Transverse colon (tissue), 4 donors: ENCODE measurements around the gene EHBP1L1. TPM values are rescaled to one million over a fixed set of nuclear protein-coding genes. Genes with fewer than 3 reads are reported as not detected.
A peak's percentile ranks its signal among the peaks of the same experiment; 100 is the strongest.

Experiments used
- DNase-seq: peaks from one replicate; pipeline ENCODE4 v3.0.0-alpha.2; 2019
- H3K27ac ChIP-seq, 4 donors: fragments of 200-600 bp; sonication (generic); 2 replicates each; pipeline ENCODE4 v1.5.1; 2016 to 2018; ENCODE audit warnings: inconsistent platforms in 4 of 4
- H3K27me3 ChIP-seq: fragments of 200-600 bp; sonication (generic); 2 replicates; pipeline ENCODE4 v1.5.1; 2017; ENCODE audit warnings: inconsistent platforms
- H3K36me3 ChIP-seq, 4 donors: fragments of 200-600 bp; sonication (generic); 2 replicates each; pipeline ENCODE4 v1.5.1; 2017 to 2019; ENCODE audit warnings: inconsistent platforms in 4 of 4
- H3K4me1 ChIP-seq, 4 donors: fragments of 200-600 bp; sonication (generic); 2 replicates each; pipeline ENCODE4 v1.5.1; 2017 to 2020; ENCODE audit warnings: inconsistent platforms in 4 of 4
- H3K4me3 ChIP-seq, 4 donors: fragments of 200-600 bp; sonication (generic); 1 replicate in 1 of 4; 2 replicates in 3 of 4; pipeline versions ENCODE4 v1.5.1 to v1.6.1; 2017 to 2019; ENCODE audit warnings: inconsistent platforms in 4 of 4
- H3K9me3 ChIP-seq, 2 donors: fragments of 200-600 bp; sonication (generic); 2 replicates each; pipeline ENCODE4 v1.5.1; 2017 to 2019; ENCODE audit warnings: inconsistent platforms in 2 of 2
- CTCF ChIP-seq, 5 experiments: fragments of 200-600 bp in 3 of 5; fragments of 450-650 bp in 2 of 5; sonication (generic) in 3 of 5; IDR thresholded peaks; 1 replicate in 2 of 5; 2 replicates in 3 of 5; pipeline ENCODE4 v1.5.1; 2016 to 2017; ENCODE audit warnings: antibody characterized with exemption in 5 of 5, inconsistent platforms in 3 of 5, mild to moderate bottlenecking in 2 of 5, moderate library complexity in 1 of 5
- EP300 ChIP-seq: sonication (generic); formaldehyde crosslinking; IDR thresholded peaks from one replicate; pipeline ENCODE4 v1.6.1; 2017; ENCODE audit warnings: antibody characterized with exemption, low read depth
- POLR2A ChIP-seq: fragments of 450-650 bp; IDR thresholded peaks from one replicate; pipeline ENCODE4 v1.6.1; 2016; ENCODE audit warnings: antibody characterized with exemption, mild to moderate bottlenecking, moderate library complexity
- POLR2AphosphoS5 ChIP-seq, 3 donors: sonication (generic); formaldehyde crosslinking; IDR thresholded peaks; one replicate each; pipeline ENCODE4 v1.6.1; 2016; ENCODE audit warnings: antibody characterized with exemption in 3 of 3
- WGBS, 2 donors: methylation state at CpG; one replicate each; pipeline ENCODE4 v1.1.5; 2018; ENCODE audit warnings: low coverage in 1 of 2; 5-methylcytosine and 5-hydroxymethylcytosine counted together
- in situ Hi-C, 4 donors: fragments of 200-750 bp; cut with MboI; loops; one replicate each; pipeline versions ENCODE4 v1.15.0 to v1.15.1; 2017; ENCODE audit warnings: low sequenced_read_pairs in 3 of 4, low pct_ligation_motif_present in 1 of 4, low pct_unique_long_range_greater_than_20kb in 1 of 4
- intact Hi-C: fragments of 100-400 bp; cut with DNase I; formaldehyde crosslinking; loops from one replicate; pipeline ENCODE4 v1.15.1; 2023; ENCODE audit warnings: low total_unique reads
- total RNA-seq, 4 donors: library from RNA; depleted of rRNA; stranded (reverse); fragments of >200 nt; gene quantifications; one replicate each; pipeline ENCODE4 v1.1.0, GENCODE V29; 2016

The EHBP1L1 gene
- total RNA-seq, 4 donors from 2014 or later: 90.2 to 215 (median 106) TPM

GRCh38 chr11:65551572-65552387 is 24.1 kb upstream of the EHBP1L1 start:
- peak overlapping the region in 2 of 4 donors; percentile 5 to 13 for H3K4me3 ChIP-seq
- no peaks in the 10 kb centered on the region for H3K27me3 ChIP-seq
- intact Hi-C loops: no loop called here
- H3K27ac ChIP-seq: peak overlapping the region; percentile 76 to 83 (median 80)
- H3K36me3 ChIP-seq: no peaks in the 10 kb centered on the region
- WGBS, 2 donors: 43% methylated on average over 17 of the region's 17 CpGs; no CpG with 5 or more reads in 1 of the 2 donors
- peak; percentile 90 for DNase-seq
- TF ChIP-seq CTCF (IDR thresholded peaks at IDR 0.05) (peak; percentile 40 to 82 (median 59)), POLR2A (peak; percentile 58), POLR2AphosphoS5 (IDR thresholded peaks at IDR 0.05) (peak; percentile 66 to 94 (median 90)), EP300 (no peak)
- H3K4me1 ChIP-seq: peaks cover 7 to 55% (median 35%) of the 10 kb centered on the region in 4 donors
- in situ Hi-C loops: no loop called here
- no peaks in the 10 kb centered on the region for H3K9me3 ChIP-seq

- Histone ChIP-seq H3K27ac (peak overlapping the region in 1 of 4 donors; percentile 83), H3K9me3 (no peaks in the 10 kb centered on the region), H3K4me1 (peaks cover 7 to 55% (median 35%) of the 10 kb centered on the region in 4 donors), H3K27me3 (no peaks in the 10 kb centered on the region), H3K4me3 (no peak overlapping the region), H3K36me3 (no peaks in the 10 kb centered on the region)
- in situ Hi-C loops (no loop called here), intact Hi-C loops (no loop called here)
- no peak for TF ChIP-seq POLR2AphosphoS5 (IDR thresholded peaks at IDR 0.05)
- TF ChIP-seq POLR2A: no peak
- TF ChIP-seq CTCF (IDR thresholded peaks at IDR 0.05): peak in 1 of 5 experiments; percentile 2
- no peak for TF ChIP-seq EP300
- no peak for DNase-seq
- 75% methylated on average over 9 of the region's 9 CpGs; no CpG with 5 or more reads in 1 of the 2 donors for WGBS, 2 donors
Observed at GRCh38 chr11:65552388-65552951, 23.4 kb upstream of the EHBP1L1 start.

GRCh38 chr11:65553301-65554001 is 22.4 kb upstream of the EHBP1L1 start:
- peak; percentile 52 for DNase-seq
- intact Hi-C loops: no loop called here

More at GRCh38 chr11:65553301-65554001, 22.4 kb upstream of the EHBP1L1 start:
- Histone ChIP-seq H3K4me1 (peaks cover 7 to 58% (median 37%) of the 10 kb centered on the region in 4 donors), H3K9me3 (no peaks in the 10 kb centered on the region), H3K27me3 (no peaks in the 10 kb centered on the region), H3K27ac (peak overlapping the region in 1 of 4 donors; percentile 22), H3K4me3 (no peak overlapping the region), H3K36me3 (no peaks in the 10 kb centered on the region)
- in situ Hi-C loops: no loop called here
- TF ChIP-seq EP300 (no peak), CTCF (IDR thresholded peaks at IDR 0.05) (no peak), POLR2A (no peak), POLR2AphosphoS5 (IDR thresholded peaks at IDR 0.05) (no peak)
- WGBS, 2 donors: 67% methylated on average over 23 of the region's 37 CpGs; no CpG with 5 or more reads in 1 of the 2 donors
